ENCODE results near the gene PPP3R2. TPM values are rescaled to one million over a fixed set of nuclear protein-coding genes. Genes with fewer than 3 reads are reported as not detected.

The PPP3R2 gene, protein sequence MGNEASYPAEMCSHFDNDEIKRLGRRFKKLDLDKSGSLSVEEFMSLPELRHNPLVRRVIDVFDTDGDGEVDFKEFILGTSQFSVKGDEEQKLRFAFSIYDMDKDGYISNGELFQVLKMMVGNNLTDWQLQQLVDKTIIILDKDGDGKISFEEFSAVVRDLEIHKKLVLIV
- not detected for total RNA-seq
- not detected for polyA plus RNA-seq (2013, experiment 1 of 2)
- polyA plus RNA-seq (2013, experiment 2 of 2), result not detected
- long read RNA-seq, experiment 1, result 0 reads
- long read RNA-seq, experiment 2, result 0 reads
- long read RNA-seq, experiment 3, result 0 reads
- long read RNA-seq, experiment 4, result 0 reads

DNA sequence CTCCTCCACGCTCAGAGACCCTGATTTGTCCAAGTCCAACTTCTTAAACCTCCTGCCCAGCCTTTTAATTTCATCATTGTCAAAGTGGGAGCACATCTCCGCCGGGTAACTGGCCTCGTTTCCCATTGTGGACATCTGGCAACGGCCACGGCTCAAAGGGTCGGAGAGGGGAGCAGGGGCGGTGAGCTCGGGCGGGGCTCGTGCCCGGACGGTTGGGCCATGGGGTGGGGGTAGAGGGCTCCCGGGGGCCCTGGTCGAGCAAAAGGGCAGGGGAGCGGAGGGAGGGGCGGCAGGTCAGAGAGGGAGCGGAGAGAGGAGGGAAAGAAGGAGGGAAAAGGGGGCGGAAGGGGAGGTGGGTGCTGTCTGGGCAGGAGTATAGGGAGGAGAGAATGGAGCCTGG is at the start of gene PPP3R2:
PPP3R2 (minus strand) TSS at position 174 of the 400 bp plus-strand sequence; CDS start at position 126, 48 bp downstream.
- Histone ChIP-seq H3K27ac (ENCODE audit: low read depth, low read length) (no peak within 1 kb of the TSS), H3K36me3 (ENCODE audit: control insufficient read depth, insufficient read depth, low read length) (no peaks in the 10 kb centered on the region), H3K4me1 (ENCODE audit: control insufficient read depth, insufficient read depth, low read length) (no peaks in the 10 kb centered on the region), H3K9me3 (ENCODE audit: control insufficient read depth, low read length) (no peaks in the 10 kb centered on the region), H3K4me3 (ENCODE audit: low read length) (no peak within 1 kb of the TSS), H3K9ac (ENCODE audit: extremely low read depth, low read length, poor library complexity, severe bottlenecking) (no peak within 1 kb of the TSS), H3K27me3 (ENCODE audit: control insufficient read depth, insufficient read depth, low read length, poor library complexity, severe bottlenecking) (peaks cover 2% of the 10 kb centered on the region)
- Mint-ChIP-seq H3K27me3 (ENCODE audit: insufficient read depth) (peaks cover 6% of the 10 kb centered on the region), H3K4me3 (no peak within 1 kb of the TSS), H3K4me1 (no peaks in the 10 kb centered on the region), H3K36me3 (ENCODE audit: low read depth) (no peaks in the 10 kb centered on the region), H3K9me3 (no peaks in the 10 kb centered on the region), H3K27ac (no peak within 1 kb of the TSS)
- no peak for DNase-seq
- 90% methylated on average over 2 to 19 of the region's 19 CpGs for WGBS, 2 experiments (ENCODE audit: insufficient coverage in 1 of 2, insufficient read length in 1 of 2)
- TF ChIP-seq, protein P1, sequence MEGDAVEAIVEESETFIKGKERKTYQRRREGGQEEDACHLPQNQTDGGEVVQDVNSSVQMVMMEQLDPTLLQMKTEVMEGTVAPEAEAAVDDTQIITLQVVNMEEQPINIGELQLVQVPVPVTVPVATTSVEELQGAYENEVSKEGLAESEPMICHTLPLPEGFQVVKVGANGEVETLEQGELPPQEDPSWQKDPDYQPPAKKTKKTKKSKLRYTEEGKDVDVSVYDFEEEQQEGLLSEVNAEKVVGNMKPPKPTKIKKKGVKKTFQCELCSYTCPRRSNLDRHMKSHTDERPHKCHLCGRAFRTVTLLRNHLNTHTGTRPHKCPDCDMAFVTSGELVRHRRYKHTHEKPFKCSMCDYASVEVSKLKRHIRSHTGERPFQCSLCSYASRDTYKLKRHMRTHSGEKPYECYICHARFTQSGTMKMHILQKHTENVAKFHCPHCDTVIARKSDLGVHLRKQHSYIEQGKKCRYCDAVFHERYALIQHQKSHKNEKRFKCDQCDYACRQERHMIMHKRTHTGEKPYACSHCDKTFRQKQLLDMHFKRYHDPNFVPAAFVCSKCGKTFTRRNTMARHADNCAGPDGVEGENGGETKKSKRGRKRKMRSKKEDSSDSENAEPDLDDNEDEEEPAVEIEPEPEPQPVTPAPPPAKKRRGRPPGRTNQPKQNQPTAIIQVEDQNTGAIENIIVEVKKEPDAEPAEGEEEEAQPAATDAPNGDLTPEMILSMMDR (conservative IDR thresholded peaks at IDR 0.05), result no peak

DNA sequence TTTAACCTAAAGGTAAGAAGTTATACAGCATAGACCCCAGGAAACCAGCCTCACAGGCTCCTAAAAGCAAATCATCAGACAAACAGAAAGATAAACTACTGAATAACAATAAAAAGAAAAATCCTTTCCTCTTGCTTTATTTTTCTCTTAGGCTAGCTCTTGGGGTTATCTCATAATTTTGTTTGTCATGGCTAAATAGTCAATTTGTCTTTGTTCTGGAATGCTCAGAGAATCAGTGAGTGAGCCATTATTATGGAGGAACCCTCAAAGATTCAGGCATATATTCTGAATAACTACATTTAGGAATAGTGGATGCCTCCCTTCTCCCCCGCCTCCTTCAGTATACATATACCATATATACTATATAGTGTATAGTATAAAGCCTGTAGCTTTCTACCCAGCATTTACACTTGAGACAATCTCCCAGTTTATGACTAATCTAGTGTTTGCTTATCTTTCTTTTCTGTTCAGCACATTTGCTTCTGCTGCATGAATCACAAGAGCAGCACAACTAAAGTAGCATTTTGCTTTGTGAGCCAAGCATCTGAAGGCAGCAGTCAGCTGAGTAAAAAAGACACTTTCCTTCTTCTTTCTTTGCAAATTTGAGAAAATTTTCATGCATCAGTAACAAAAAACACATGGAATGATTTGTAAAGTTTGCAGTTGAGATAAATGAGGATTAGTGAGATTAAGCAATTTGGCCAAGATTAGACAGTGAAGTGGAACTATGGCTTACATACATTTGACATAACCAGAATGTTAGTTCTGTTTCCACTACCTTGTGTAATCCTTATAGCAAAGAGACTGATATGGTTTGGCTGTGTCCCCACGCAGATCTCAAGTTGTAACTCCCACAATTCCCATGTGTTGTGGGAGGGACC is 45.3 kb upstream of the PPP3R2 start:
- 65% methylated on average over 1 of the region's 2 CpGs; no CpG with 5 or more reads in 1 of the 2 experiments for WGBS, 2 experiments (ENCODE audit: insufficient coverage in 1 of 2, insufficient read length in 1 of 2)
- no peaks in the 10 kb centered on the region for H3K36me3 ChIP-seq (ENCODE audit: control insufficient read depth, insufficient read depth, low read length)
- H3K27me3 ChIP-seq (ENCODE audit: control insufficient read depth, insufficient read depth, low read length, poor library complexity, severe bottlenecking), result no peaks in the 10 kb centered on the region
- H3K4me3 Mint-ChIP-seq, result no peak overlapping the region
- H3K4me1 Mint-ChIP-seq, result no peaks in the 10 kb centered on the region
- H3K27ac Mint-ChIP-seq, result no peak overlapping the region
- H3K27me3 Mint-ChIP-seq (ENCODE audit: insufficient read depth), result no peaks in the 10 kb centered on the region
- H3K36me3 Mint-ChIP-seq (ENCODE audit: low read depth), result no peaks in the 10 kb centered on the region
- no peak overlapping the region for H3K4me3 ChIP-seq (ENCODE audit: low read length)
- H3K9ac ChIP-seq (ENCODE audit: extremely low read depth, low read length, poor library complexity, severe bottlenecking), result no peak overlapping the region
- peaks cover 5% of the 10 kb centered on the region for H3K9me3 Mint-ChIP-seq
- DNase-seq, result no peak
- H3K4me1 ChIP-seq (ENCODE audit: control insufficient read depth, insufficient read depth, low read length), result no peaks in the 10 kb centered on the region
- H3K27ac ChIP-seq (ENCODE audit: low read depth, low read length), result no peak overlapping the region
- H3K9me3 ChIP-seq (ENCODE audit: control insufficient read depth, low read length), result peaks cover 20% of the 10 kb centered on the region
- TF ChIP-seq, protein P1 (conservative IDR thresholded peaks at IDR 0.05), result no peak

DNA sequence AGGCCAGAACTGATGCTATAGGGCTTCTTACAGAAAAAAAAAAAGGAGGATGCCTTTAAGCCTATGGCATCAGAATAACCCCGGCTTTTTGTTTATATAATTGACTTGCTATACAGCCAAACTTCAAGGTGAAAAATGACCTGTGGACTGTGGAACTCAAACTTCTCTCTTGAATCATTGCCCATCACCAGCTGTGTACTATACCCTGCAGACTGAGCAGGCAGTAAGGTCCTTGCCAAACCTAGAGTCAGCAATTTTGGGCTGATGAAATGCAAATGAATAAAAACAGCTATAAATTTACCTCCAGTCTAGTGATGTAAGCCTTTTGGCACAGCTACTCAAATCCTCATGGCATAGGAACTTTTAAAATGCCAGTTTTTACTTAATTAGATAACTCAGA is 44.5 kb upstream of the PPP3R2 start:
- Mint-ChIP-seq H3K9me3 (peaks cover 5% of the 10 kb centered on the region), H3K4me3 (no peak overlapping the region), H3K4me1 (no peaks in the 10 kb centered on the region), H3K27ac (no peak overlapping the region), H3K36me3 (ENCODE audit: low read depth) (no peaks in the 10 kb centered on the region), H3K27me3 (ENCODE audit: insufficient read depth) (no peaks in the 10 kb centered on the region)
- TF ChIP-seq, protein P1 (conservative IDR thresholded peaks at IDR 0.05), result no peak
- Histone ChIP-seq H3K27ac (ENCODE audit: low read depth, low read length) (no peak overlapping the region), H3K4me3 (ENCODE audit: low read length) (no peak overlapping the region), H3K9ac (ENCODE audit: extremely low read depth, low read length, poor library complexity, severe bottlenecking) (no peak overlapping the region), H3K36me3 (ENCODE audit: control insufficient read depth, insufficient read depth, low read length) (no peaks in the 10 kb centered on the region), H3K9me3 (ENCODE audit: control insufficient read depth, low read length) (peaks cover 20% of the 10 kb centered on the region), H3K27me3 (ENCODE audit: control insufficient read depth, insufficient read depth, low read length, poor library complexity, severe bottlenecking) (no peaks in the 10 kb centered on the region), H3K4me1 (ENCODE audit: control insufficient read depth, insufficient read depth, low read length) (no peaks in the 10 kb centered on the region)
- no peak for DNase-seq
- WGBS, 2 experiments (ENCODE audit: insufficient coverage in 1 of 2, insufficient read length in 1 of 2), result 100% methylated on average over 1 of the region's 1 CpG; no CpG with 5 or more reads in 1 of the 2 experiments

Data from endodermal cell (in vitro differentiated cells).